ENCODE measurements around the gene ADCY2.

ADCY2 gene

DNA sequence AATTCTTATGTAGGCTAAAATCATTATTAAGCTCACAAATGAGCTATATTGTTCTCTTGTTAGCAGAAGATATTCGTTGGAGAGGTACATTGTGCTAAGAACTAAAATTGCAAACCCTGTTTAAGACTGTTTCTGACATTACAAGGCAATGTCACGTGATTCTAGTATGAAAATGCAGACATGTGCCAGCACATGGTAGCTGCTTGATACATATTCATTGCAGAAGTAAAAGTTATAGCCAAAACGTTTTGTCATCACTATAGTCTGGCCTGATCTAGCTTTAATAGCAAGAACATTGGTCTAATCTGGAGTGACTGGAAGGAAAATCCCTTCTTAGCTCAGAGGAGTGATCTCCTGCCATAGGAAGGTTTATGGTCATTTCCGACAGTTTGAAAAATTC lies 310.3 kb downstream of the ADCY2 start:
- H3K4me3 ChIP-seq (ENCODE audit: low read depth in 1 of 2, low read length in 2 of 2): no peak overlapping the region
- no peak overlapping the region for H3K27ac ChIP-seq (ENCODE audit: low read depth, low read length)
- H3K36me3 ChIP-seq (ENCODE audit: insufficient read depth, low read length): no peaks in the 10 kb centered on the region
- H3K9me3 ChIP-seq (ENCODE audit: low read length): no peaks in the 10 kb centered on the region
- H3K9ac ChIP-seq (ENCODE audit: low read length): no peak overlapping the region
- H3K4me1 ChIP-seq (ENCODE audit: insufficient read depth, low read length): no peaks in the 10 kb centered on the region
- no peaks in the 10 kb centered on the region for H3K27me3 ChIP-seq (ENCODE audit: control insufficient read depth in 1 of 2, insufficient read depth in 2 of 2, low read length in 2 of 2)

DNA sequence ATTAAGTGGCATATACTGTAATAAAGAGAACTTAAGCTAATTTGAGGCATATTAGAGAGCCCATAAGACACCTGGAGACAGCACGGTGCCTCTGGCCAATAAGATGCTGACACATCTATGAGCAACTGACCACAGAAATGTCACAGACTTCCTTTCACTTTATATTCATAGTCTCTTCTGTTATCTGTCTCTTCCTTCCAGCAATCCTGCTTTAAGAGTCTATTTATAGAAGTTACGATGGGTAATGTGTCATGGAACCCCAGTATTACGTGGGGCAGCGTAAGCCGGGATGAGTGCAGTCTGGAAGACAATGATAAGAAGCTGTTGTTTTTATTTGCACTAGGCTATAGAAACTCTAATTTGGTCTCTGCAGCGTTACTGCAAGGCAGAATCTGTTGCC lies 318.2 kb downstream of the ADCY2 start:
- Histone ChIP-seq H3K36me3 (ENCODE audit: insufficient read depth, low read length) (no peaks in the 10 kb centered on the region), H3K9me3 (ENCODE audit: low read length) (no peaks in the 10 kb centered on the region), H3K27me3 (ENCODE audit: control insufficient read depth in 1 of 2, insufficient read depth in 2 of 2, low read length in 2 of 2) (no peaks in the 10 kb centered on the region), H3K4me1 (ENCODE audit: insufficient read depth, low read length) (no peaks in the 10 kb centered on the region), H3K4me3 (ENCODE audit: low read depth in 1 of 2, low read length in 2 of 2) (no peak overlapping the region), H3K9ac (ENCODE audit: low read length) (no peak overlapping the region), H3K27ac (ENCODE audit: low read depth, low read length) (no peak overlapping the region)

DNA sequence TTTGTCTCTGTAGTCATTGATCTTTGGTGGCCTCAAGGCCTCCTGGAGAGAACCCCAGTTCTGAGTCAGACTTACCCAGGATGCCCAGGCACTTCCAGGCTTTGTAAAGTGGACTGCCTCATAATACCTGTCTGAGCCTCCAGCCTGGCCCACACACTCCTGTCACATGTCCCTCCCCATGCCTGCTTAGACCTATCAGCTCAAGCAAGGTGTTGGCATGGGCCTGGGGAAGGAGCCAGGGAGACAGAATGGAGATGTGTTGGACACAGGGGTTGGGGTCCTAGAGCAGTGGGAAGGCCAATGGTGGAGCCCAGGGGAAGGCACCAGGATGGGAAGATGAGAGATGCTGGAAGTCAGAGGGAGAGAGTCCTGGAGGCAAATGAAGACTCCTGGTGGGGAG lies 318.8 kb downstream of the ADCY2 start:
- Histone ChIP-seq H3K4me1 (ENCODE audit: insufficient read depth, low read length) (no peaks in the 10 kb centered on the region), H3K9me3 (ENCODE audit: low read length) (no peaks in the 10 kb centered on the region), H3K4me3 (ENCODE audit: low read depth in 1 of 2, low read length in 2 of 2) (no peak overlapping the region), H3K36me3 (ENCODE audit: insufficient read depth, low read length) (no peaks in the 10 kb centered on the region), H3K27ac (ENCODE audit: low read depth, low read length) (no peak overlapping the region), H3K27me3 (ENCODE audit: control insufficient read depth in 1 of 2, insufficient read depth in 2 of 2, low read length in 2 of 2) (no peaks in the 10 kb centered on the region), H3K9ac (ENCODE audit: low read length) (no peak overlapping the region)

DNA sequence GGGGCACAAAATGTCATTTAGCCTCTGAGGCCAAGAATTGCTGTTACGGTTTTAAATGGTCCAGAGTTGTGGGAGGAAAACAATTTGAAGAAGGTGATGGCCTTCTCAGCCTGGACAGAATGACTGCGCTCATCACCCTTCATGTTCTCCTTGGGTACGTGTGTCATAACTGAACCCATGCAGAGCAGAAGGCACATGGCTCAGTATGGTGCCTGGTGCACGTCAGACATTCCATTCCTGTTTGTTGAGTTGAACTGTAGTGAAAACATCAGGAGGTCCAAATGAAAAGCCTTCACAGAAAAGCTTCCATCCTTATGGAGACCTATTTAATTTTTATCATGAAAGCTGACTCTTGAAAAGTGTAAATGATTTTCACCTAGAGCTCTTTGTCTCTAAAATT lies 321.8 kb downstream of the ADCY2 start:
- Histone ChIP-seq H3K27ac (ENCODE audit: low read depth, low read length) (no peak overlapping the region), H3K4me3 (ENCODE audit: low read depth in 1 of 2, low read length in 2 of 2) (no peak overlapping the region), H3K4me1 (ENCODE audit: insufficient read depth, low read length) (no peaks in the 10 kb centered on the region), H3K27me3 (ENCODE audit: control insufficient read depth in 1 of 2, insufficient read depth in 2 of 2, low read length in 2 of 2) (no peaks in the 10 kb centered on the region), H3K36me3 (ENCODE audit: insufficient read depth, low read length) (no peaks in the 10 kb centered on the region), H3K9ac (ENCODE audit: low read length) (no peak overlapping the region), H3K9me3 (ENCODE audit: low read length) (no peaks in the 10 kb centered on the region)

DNA sequence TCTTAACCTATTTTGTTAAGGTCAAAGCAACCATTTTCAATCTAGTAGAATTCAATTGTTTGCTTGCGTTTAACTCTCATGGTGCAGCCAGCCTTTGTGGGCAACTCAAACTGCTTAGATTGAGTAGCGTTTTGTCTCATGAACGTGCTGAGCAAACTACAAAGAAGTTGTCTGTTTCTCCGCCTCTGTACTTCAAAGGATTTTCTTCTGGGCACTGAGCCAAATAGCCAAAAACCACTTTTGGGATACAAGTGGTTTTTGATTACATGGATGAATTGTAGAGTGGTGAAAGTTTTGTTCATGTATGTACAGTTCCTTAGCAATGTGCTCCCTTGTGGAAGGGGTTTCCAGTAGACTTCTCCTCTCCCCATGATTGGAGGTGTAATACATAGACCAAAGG lies 332.1 kb downstream of the ADCY2 start:
- Histone ChIP-seq H3K9ac (ENCODE audit: low read length) (no peak overlapping the region), H3K27ac (ENCODE audit: low read depth, low read length) (no peak overlapping the region), H3K9me3 (ENCODE audit: low read length) (no peaks in the 10 kb centered on the region), H3K36me3 (ENCODE audit: insufficient read depth, low read length) (no peaks in the 10 kb centered on the region), H3K4me1 (ENCODE audit: insufficient read depth, low read length) (no peaks in the 10 kb centered on the region), H3K4me3 (ENCODE audit: low read depth in 1 of 2, low read length in 2 of 2) (no peak overlapping the region), H3K27me3 (ENCODE audit: control insufficient read depth in 1 of 2, insufficient read depth in 2 of 2, low read length in 2 of 2) (no peaks in the 10 kb centered on the region)

DNA sequence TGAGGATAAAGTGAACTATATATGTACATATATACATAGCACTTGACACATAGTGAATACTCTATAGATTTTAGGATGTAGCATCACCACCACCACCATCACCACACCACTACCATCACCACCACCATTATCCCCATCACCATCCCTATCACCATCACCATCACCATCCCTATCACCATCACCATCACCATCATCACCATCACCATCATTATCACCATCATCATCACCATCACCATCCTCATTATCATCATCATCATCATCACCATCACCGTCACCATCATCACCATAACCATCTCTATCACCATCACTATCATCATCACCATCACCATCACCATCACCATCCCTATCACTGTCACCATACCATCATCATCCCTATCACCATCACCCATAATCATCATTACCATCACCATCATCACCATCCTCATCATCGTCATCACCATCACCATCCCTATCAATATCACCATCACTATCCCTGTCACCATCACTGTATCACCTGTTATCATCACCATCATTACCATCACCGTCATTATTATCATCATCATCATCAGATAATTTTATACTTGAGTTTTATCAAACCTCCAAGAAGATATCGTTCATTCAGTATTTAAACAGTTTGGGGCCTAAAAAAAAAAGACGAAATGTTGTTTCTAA lies 345.6 kb downstream of the ADCY2 start:
- Histone ChIP-seq H3K27me3 (ENCODE audit: control insufficient read depth in 1 of 2, insufficient read depth in 2 of 2, low read length in 2 of 2) (no peaks in the 10 kb centered on the region), H3K4me1 (ENCODE audit: insufficient read depth, low read length) (peaks cover 3% of the 10 kb centered on the region), H3K9ac (ENCODE audit: low read length) (no peak overlapping the region), H3K27ac (ENCODE audit: low read depth, low read length) (no peak overlapping the region), H3K36me3 (ENCODE audit: insufficient read depth, low read length) (no peaks in the 10 kb centered on the region), H3K4me3 (ENCODE audit: low read depth in 1 of 2, low read length in 2 of 2) (no peak overlapping the region), H3K9me3 (ENCODE audit: low read length) (no peaks in the 10 kb centered on the region)

DNA sequence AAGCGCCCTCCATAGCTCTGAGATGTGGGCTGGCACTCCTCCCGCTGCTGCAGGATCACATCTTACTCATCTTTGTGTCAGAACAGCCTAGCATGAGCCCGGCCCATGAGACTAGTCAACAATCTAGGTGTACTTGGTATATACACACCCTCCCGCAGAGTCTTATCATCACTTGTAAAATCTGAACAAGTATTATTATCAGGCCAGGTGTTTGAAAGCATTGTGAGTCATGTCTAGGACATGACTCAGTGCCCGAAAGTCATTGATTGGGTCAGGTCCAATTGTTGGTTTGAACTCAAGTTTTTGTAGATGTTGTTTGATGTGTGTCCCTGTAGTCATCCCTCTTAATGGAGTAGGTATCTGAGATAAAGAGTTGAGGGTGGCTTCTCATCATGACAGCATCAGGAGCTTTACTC lies 346.3 kb downstream of the ADCY2 start:
- Histone ChIP-seq H3K4me1 (ENCODE audit: insufficient read depth, low read length) (peaks cover 3% of the 10 kb centered on the region), H3K9me3 (ENCODE audit: low read length) (no peaks in the 10 kb centered on the region), H3K27ac (ENCODE audit: low read depth, low read length) (no peak overlapping the region), H3K36me3 (ENCODE audit: insufficient read depth, low read length) (no peaks in the 10 kb centered on the region), H3K4me3 (ENCODE audit: low read depth in 1 of 2, low read length in 2 of 2) (no peak overlapping the region), H3K27me3 (ENCODE audit: control insufficient read depth in 1 of 2, insufficient read depth in 2 of 2, low read length in 2 of 2) (no peaks in the 10 kb centered on the region), H3K9ac (ENCODE audit: low read length) (no peak overlapping the region)

DNA sequence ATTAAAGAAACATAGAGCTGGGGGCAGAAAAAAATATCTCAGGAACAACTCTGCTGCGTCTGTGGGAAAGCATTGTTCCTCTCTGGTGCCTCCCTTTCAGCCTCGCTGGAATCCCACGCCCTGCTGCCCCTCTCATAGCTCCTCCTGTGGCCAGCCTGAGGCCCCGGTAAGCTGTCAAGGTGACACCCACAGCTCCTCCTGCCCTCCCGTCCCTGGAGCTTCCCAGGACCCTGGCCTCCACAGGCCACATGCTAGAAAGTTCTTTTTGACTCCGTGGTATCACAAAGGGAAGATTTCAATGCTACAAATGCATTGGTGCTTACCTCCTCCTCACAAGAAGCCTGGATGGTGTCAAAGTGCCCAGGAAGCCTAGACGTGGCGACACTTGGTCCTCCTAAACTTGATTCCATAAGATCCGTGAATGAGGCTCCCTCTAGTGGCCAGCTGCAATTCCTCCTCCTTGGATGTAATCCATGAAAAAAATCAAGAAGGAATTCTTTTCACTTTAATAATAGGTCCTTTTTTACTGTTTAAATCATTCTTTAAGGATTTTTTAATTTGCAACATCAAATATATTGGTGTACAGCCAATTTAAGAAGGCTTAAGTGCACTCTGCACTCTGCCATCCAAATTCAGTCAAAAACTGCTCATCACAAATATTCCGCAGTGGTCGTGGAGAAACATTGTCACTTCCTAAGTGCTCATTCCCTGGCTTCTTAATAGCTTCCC lies 350.1 kb downstream of the ADCY2 start:
- Histone ChIP-seq H3K27me3 (ENCODE audit: control insufficient read depth in 1 of 2, insufficient read depth in 2 of 2, low read length in 2 of 2) (no peaks in the 10 kb centered on the region), H3K4me1 (ENCODE audit: insufficient read depth, low read length) (peaks cover 9% of the 10 kb centered on the region), H3K4me3 (ENCODE audit: low read depth in 1 of 2, low read length in 2 of 2) (no peak overlapping the region), H3K36me3 (ENCODE audit: insufficient read depth, low read length) (no peaks in the 10 kb centered on the region), H3K27ac (ENCODE audit: low read depth, low read length) (no peak overlapping the region), H3K9me3 (ENCODE audit: low read length) (no peaks in the 10 kb centered on the region), H3K9ac (ENCODE audit: low read length) (no peak overlapping the region)

DNA sequence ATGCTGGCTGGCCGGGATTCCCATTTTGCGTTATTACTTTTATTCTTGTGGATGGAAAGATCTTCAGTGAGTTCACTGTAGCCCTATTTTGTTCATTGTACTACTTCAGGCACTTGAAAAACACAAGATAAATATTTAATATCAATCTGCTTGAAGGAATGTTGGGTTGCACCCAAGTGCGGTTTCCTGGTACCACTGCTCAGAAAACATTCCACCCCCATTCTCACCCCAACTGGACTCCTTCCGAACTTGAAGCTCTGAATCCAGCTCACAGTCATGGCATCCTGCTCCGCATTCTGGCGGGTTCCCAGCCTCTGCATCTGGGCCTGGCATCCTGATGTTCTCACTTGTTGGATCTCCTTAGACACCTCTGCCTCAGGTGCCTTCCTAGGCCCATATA lies 351.8 kb downstream of the ADCY2 start:
- no peak overlapping the region for H3K27ac ChIP-seq (ENCODE audit: low read depth, low read length)
- no peak overlapping the region for H3K9ac ChIP-seq (ENCODE audit: low read length)
- no peaks in the 10 kb centered on the region for H3K27me3 ChIP-seq (ENCODE audit: control insufficient read depth in 1 of 2, insufficient read depth in 2 of 2, low read length in 2 of 2)
- H3K9me3 ChIP-seq (ENCODE audit: low read length): no peaks in the 10 kb centered on the region
- no peaks in the 10 kb centered on the region for H3K36me3 ChIP-seq (ENCODE audit: insufficient read depth, low read length)
- H3K4me1 ChIP-seq (ENCODE audit: insufficient read depth, low read length): peaks cover 9% of the 10 kb centered on the region
- no peak overlapping the region for H3K4me3 ChIP-seq (ENCODE audit: low read depth in 1 of 2, low read length in 2 of 2)

DNA sequence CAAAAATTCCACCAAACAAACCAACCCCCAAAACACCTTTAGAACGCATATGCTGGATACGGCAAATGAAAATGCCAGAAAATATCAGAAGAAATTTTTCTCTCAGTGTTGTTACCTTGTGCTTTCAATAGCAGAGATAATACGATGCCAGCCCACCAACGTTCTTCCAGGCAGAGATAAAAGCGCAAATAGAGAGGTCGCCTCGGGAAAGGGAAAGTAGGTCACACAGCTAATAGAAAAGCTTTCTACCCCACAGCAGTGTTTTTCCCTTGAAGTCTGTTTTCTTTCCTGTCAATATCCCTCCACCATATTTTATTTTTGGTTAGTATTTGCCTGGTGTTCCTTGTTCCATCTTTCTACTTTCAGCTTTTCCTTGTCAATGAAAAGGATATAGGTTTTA lies 353.7 kb downstream of the ADCY2 start:
- Histone ChIP-seq H3K4me3 (ENCODE audit: low read depth in 1 of 2, low read length in 2 of 2) (no peak overlapping the region), H3K9ac (ENCODE audit: low read length) (no peak overlapping the region), H3K27me3 (ENCODE audit: control insufficient read depth in 1 of 2, insufficient read depth in 2 of 2, low read length in 2 of 2) (no peaks in the 10 kb centered on the region), H3K4me1 (ENCODE audit: insufficient read depth, low read length) (peaks cover 9% of the 10 kb centered on the region), H3K9me3 (ENCODE audit: low read length) (no peaks in the 10 kb centered on the region), H3K36me3 (ENCODE audit: insufficient read depth, low read length) (no peaks in the 10 kb centered on the region), H3K27ac (ENCODE audit: low read depth, low read length) (no peak overlapping the region)

DNA sequence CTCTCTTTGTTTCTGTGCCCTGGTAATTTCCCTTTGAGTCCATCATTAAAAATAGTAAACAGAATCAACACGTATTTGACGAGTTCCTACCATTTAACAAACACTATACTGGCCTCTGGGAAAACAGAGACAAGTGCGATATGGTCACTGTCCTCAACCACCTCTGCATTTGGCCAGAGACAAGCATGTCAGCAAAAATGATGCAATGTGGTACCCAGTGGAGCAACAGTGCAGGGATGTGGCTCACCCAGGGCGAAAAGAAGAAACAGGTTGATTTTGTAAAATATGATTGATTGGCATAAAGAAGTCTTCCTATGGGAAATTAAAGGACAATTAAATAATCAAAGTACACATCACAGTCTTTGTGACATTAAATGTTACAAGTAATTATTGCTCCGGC lies 355.9 kb downstream of the ADCY2 start:
- no peaks in the 10 kb centered on the region for H3K27me3 ChIP-seq (ENCODE audit: control insufficient read depth in 1 of 2, insufficient read depth in 2 of 2, low read length in 2 of 2)
- H3K27ac ChIP-seq (ENCODE audit: low read depth, low read length): no peak overlapping the region

DNA sequence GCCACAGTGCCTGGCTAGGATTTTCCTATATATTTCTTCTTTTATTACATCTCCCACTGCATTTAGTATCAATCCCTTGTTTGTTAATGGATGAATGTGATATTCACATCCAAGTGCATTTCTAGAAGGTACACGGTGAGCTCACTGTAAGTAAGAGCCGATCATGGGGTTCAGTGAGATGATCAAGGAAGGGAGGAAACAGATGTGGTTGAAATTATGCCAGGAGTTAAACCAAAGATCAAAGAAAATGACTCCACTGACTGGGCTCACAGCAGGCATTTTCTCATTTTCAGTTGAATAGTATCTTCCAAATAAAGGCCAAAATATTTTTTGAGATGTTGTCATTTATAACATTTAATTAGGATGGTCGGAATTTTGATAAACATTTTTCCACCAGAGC lies 357.2 kb downstream of the ADCY2 start:
- no peaks in the 10 kb centered on the region for H3K36me3 ChIP-seq (ENCODE audit: insufficient read depth, low read length)
- H3K4me1 ChIP-seq (ENCODE audit: insufficient read depth, low read length): no peaks in the 10 kb centered on the region
- no peaks in the 10 kb centered on the region for H3K9me3 ChIP-seq (ENCODE audit: low read length)
- H3K9ac ChIP-seq (ENCODE audit: low read length): no peak overlapping the region
- no peaks in the 10 kb centered on the region for H3K27me3 ChIP-seq (ENCODE audit: control insufficient read depth in 1 of 2, insufficient read depth in 2 of 2, low read length in 2 of 2)
- no peak overlapping the region for H3K27ac ChIP-seq (ENCODE audit: low read depth, low read length)
- no peak overlapping the region for H3K4me3 ChIP-seq (ENCODE audit: low read depth in 1 of 2, low read length in 2 of 2)

More for the DNA sequence above, 355.9 kb downstream of the ADCY2 start:
- Histone ChIP-seq H3K36me3 (ENCODE audit: insufficient read depth, low read length) (no peaks in the 10 kb centered on the region), H3K9me3 (ENCODE audit: low read length) (no peaks in the 10 kb centered on the region), H3K4me3 (ENCODE audit: low read depth in 1 of 2, low read length in 2 of 2) (no peak overlapping the region), H3K9ac (ENCODE audit: low read length) (no peak overlapping the region), H3K4me1 (ENCODE audit: insufficient read depth, low read length) (peaks cover 5% of the 10 kb centered on the region)
